ENCODE results near the gene ANGEL1.

- TF ChIP-seq GATA2 (IDR thresholded peaks at IDR 0.05; ENCODE audit: low read depth, low read length) (no peak), GATA3 (IDR thresholded peaks at IDR 0.05; ENCODE audit: low read depth, low read length) (no peak)
Observed at GRCh38 chr14:76829650-76830421, 17.2 kb upstream of the ANGEL1 start.

Measured in SH-SY5Y (cell line).